HG03457 (cell line): Measurements from ENCODE around the gene TMEM69.
"Not testable (repeated sequence)": the region's sequence is repeated elsewhere in the genome, so short reads cannot be mapped to it uniquely, and the experiment has no call there.

Experiments
- ATAC-seq: cut with Tn5 transposase; IDR thresholded peaks from one replicate; pipeline ENCODE4 v1.9.1; 2021; ENCODE audit warnings: moderate number of reproducible peaks; ENCODE audit not compliant: unreplicated experiment

TMEM69 gene

DNA sequence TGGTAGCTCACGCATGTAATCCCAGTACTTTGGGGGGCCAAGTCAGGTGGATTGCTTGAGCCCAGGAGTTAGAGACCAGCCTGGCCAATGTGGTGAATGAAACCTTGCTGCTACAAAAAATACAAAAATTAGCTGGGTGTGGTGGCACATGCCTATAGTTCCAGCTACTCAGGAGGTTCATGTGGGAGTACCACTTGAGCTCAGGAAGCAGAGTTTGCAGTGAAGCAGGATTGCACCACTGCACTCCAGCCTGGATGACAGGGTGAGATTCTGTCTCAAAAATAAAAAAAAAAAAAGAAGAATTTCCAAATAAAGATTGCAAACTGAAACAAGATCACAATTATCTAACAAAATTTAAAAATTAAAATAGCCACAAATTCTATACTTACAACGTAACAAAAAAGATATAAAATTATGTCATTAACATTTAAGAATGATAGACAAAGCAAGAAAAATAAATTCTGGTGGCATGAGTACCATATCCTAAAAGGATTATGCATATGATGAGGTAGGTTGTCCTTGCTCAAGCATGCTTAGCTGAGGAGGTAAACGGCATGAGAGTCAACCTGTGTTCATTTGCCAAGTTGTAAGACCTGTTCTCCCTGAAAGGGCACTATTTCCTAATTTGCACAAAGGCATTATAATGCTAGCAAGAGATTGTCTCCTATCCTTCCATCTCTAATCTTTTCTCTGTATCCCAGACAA is 42.2 kb downstream of the TMEM69 start:
- no peak for ATAC-seq

DNA sequence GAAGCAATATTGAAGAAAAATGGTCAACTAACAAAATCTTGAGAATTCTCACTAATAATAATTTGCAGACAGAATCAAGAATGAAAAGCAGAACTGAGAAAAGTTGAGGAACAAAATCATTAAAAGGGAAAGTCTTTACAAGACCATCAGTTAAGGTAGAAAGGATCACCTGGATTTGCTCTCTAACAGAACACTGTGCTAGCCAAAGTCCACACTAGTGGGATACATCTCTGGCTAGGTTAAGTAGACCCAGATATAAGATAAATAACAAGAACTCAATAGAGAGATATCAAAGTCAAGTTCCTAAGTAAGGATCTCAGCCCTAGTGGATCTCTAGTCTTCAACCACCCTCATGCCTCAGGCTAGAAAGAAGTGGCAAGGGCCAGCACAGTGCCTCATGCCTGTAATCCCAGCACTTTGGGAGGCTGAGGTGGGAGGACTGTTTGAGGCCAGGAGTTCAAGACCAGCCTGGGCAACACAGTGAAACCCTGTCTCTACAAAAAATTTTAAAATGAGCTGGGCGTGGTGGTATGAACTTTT is 42.9 kb downstream of the TMEM69 start:
- ATAC-seq: no peak

DNA sequence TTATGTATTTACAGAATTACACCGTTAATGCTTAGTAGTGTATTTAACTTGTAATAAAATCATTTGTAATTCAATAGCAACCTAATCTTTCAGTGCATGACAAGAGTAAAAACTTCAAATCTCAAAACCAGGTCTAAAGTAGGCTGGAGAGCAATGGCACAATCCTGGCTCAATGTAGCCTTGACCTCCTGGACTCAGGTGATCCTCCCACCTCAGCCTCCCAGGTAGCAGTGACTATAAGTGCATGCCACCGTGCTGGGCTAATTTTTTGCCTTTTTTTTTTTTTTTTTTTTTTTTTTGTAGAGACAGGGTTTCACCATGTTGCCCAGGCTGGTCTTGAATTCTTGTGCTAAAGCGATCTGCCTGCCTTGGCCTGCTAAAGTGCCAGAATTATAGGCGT is 51.2 kb downstream of the TMEM69 start:
- no peak for ATAC-seq

DNA sequence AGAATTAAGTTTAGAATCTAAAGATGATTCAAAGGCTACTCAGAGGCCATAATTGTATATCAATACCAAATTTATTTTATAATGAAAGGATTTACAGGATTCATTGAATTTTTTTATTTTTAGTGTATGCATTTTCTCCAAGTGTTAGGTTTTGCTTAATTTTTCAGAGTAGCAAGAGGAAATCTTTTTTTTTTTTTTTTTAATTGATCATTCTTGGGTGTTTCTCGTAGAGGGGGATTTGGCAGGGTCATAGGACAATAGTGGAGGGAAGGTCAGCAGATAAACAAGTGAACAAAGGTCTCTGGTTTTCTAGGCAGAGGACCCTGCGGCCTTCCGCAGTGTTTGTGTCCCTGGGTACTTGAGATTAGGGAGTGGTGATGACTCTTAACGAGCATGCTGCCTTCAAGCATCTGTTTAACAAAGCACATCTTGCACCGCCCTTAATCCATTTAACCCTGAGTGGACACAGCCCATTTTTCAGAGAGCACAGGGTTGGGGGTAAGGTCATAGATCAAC is 51.7 kb downstream of the TMEM69 start:
- not testable (repeated sequence) for ATAC-seq
